B cell (primary cell): ENCODE data around the gene KCNJ12. TPM values are rescaled to one million over a fixed set of nuclear protein-coding genes. Genes with fewer than 3 reads are reported as not detected.

Experiments
- ATAC-seq: fragments of 200-7000 bp; cut with Tn5 transposase; one replicate; pipeline ENCODE4 v1.10.0; 2021; ENCODE audit warnings: low read depth, mild to moderate bottlenecking, moderate number of reproducible peaks, moderate library complexity
- CTCF ChIA-PET: fragments of 350-600 bp; sonication (Branson Sonifier 250); formaldehyde crosslinking; loops from one replicate; lab custom pipeline; 2021; ENCODE audit warnings: antibody characterized with exemption, inconsistent platforms; lab: Charles Lee
- POLR2A ChIA-PET: fragments of 350-600 bp; sonication (Branson Sonifier 250); formaldehyde crosslinking; loops from one replicate; lab custom pipeline; 2021; ENCODE audit warnings: antibody characterized with exemption; lab: Charles Lee
- DNase-seq: peaks from one replicate; pipeline ENCODE4 v3.0.0; 2013
- H2AFZ ChIP-seq: 2 replicates; pipeline ENCODE4 v1.6.1; 2012; ENCODE audit warnings: mild to moderate bottlenecking, low read depth, low read length; ENCODE audit not compliant: insufficient read depth, poor library complexity, severe bottlenecking
- H3K27ac ChIP-seq, 2 donors: 1 replicate in 1 of 2; 2 replicates in 1 of 2; pipeline ENCODE4 v1.5.1; 2012 to 2013; ENCODE audit warnings: low read length in 2 of 2, mild to moderate bottlenecking in 2 of 2, moderate library complexity in 1 of 2
- H3K27me3 ChIP-seq, 4 experiments: fragments of 200-600 bp in 1 of 4; sonication (generic) in 1 of 4; replicated peaks in 1 of 4; 1 replicate in 2 of 4; 2 replicates in 2 of 4; pipeline versions ENCODE4 v1.6.1 to v1.7.0; 2013 to 2016; ENCODE audit warnings: low read length in 3 of 4, mild to moderate bottlenecking in 2 of 4, mixed read lengths in 1 of 4, moderate library complexity in 1 of 4; ENCODE audit not compliant: insufficient read depth in 4 of 4, control insufficient read depth in 3 of 4; ENCODE audit errors: control extremely low read depth in 1 of 4
- H3K36me3 ChIP-seq, 2 experiments: replicated peaks in 1 of 2; 1 replicate in 1 of 2; 2 replicates in 1 of 2; pipeline versions ENCODE4 v1.6.1 to v1.7.1; 2013; ENCODE audit warnings: low read length in 1 of 2; ENCODE audit not compliant: insufficient read depth in 2 of 2, control insufficient read depth in 1 of 2; ENCODE audit errors: control extremely low read depth in 1 of 2, extremely low read depth in 1 of 2
- H3K4me1 ChIP-seq, 2 donors: fragments of 200-600 bp in 1 of 2; sonication (generic) in 1 of 2; 1 replicate in 1 of 2; 2 replicates in 1 of 2; pipeline versions ENCODE4 v1.5.1 to v1.6.1; 2013 to 2017; ENCODE audit warnings: low read length in 2 of 2; ENCODE audit not compliant: control insufficient read depth in 2 of 2, insufficient read depth in 2 of 2
- H3K4me2 ChIP-seq: replicated peaks from 2 replicates; pipeline ENCODE3; 2012; ENCODE audit warnings: mild to moderate bottlenecking, low read depth, low read length; ENCODE audit not compliant: poor library complexity, severe bottlenecking
- H3K4me3 ChIP-seq, 5 experiments: fragments of 200-600 bp in 1 of 5; sonication (generic) in 1 of 5; 1 replicate in 3 of 5; 2 replicates in 2 of 5; pipeline versions ENCODE4 v1.5.1 to v1.7.0; 2011 to 2016; ENCODE audit warnings: low read length in 4 of 5, mild to moderate bottlenecking in 4 of 5, low read depth in 2 of 5, control low read depth in 1 of 5, moderate library complexity in 1 of 5; ENCODE audit not compliant: insufficient read depth in 1 of 5; ENCODE audit errors: control extremely low read depth in 1 of 5, extremely low read depth in 1 of 5
- H3K79me2 ChIP-seq: fragments of 200-600 bp; sonication (generic); one replicate; pipeline ENCODE4 v1.6.0; 2016; ENCODE audit warnings: low read length; ENCODE audit not compliant: control insufficient read depth, insufficient read depth
- H3K9ac ChIP-seq: fragments of 200-600 bp; sonication (generic); 2 replicates; pipeline ENCODE4 v1.6.1; 2017; ENCODE audit warnings: mild to moderate bottlenecking, low read length, moderate library complexity
- H3K9me3 ChIP-seq, 3 donors: one replicate each; pipeline versions ENCODE4 v1.6.1 to v1.7.1; 2013; ENCODE audit warnings: low read length in 2 of 3; ENCODE audit not compliant: control insufficient read depth in 2 of 3, insufficient read depth in 1 of 3; ENCODE audit errors: control extremely low read depth in 1 of 3
- H4K20me1 ChIP-seq: 2 replicates; pipeline ENCODE4 v1.6.0; 2012; ENCODE audit warnings: mild to moderate bottlenecking, low read length; ENCODE audit not compliant: insufficient read depth, control insufficient read depth, poor library complexity, severe bottlenecking
- H3K27ac Mint-ChIP-seq: one replicate; pipeline ENCODE4 v1.8.0; 2021; ENCODE audit warnings: mixed read lengths
- H3K27me3 Mint-ChIP-seq: one replicate; pipeline ENCODE4 v1.8.0; 2021; ENCODE audit warnings: mixed read lengths
- H3K4me1 Mint-ChIP-seq: one replicate; pipeline ENCODE4 v1.8.0; 2021; ENCODE audit warnings: mixed read lengths
- H3K4me3 Mint-ChIP-seq: one replicate; pipeline ENCODE4 v1.8.0; 2021; ENCODE audit warnings: mixed read lengths
- H3K9me3 Mint-ChIP-seq: one replicate; pipeline ENCODE4 v1.8.0; 2022; ENCODE audit warnings: mixed read lengths; ENCODE audit not compliant: insufficient read depth
- CTCF ChIP-seq: fragments of 200-600 bp; IDR thresholded peaks from one replicate; pipeline ENCODE4 v1.8.0; 2022; ENCODE audit warnings: antibody characterized with exemption, mild to moderate bottlenecking
- EZH2 ChIP-seq: IDR thresholded peaks from 2 replicates; pipeline ENCODE4 v1.6.1; 2012; ENCODE audit warnings: borderline replicate concordance, low read depth, mild to moderate bottlenecking, moderate library complexity, low read length; ENCODE audit not compliant: insufficient read depth, poor library complexity, severe bottlenecking
- WGBS: methylation state at CpG from one replicate; pipeline ENCODE4 v1.1.5; 2013; ENCODE audit warnings: missing lambda C conversion rate; ENCODE audit not compliant: insufficient coverage; 5-methylcytosine and 5-hydroxymethylcytosine counted together
- intact Hi-C: fragments of 100-400 bp; cut with micrococcal nuclease; formaldehyde crosslinking; loops from one replicate; pipeline ENCODE4 v1.10.0; 2022
- polyA plus RNA-seq: library from polyadenylated mRNA; depleted of rRNA; stranded (reverse); fragments of >200 nt; gene quantifications from 2 replicates; pipeline ENCODE4 v1.2.3, GENCODE V29; 2012
- total RNA-seq, 2 donors: library from RNA; stranded (reverse); fragments of 120-200 nt in 1 of 2; gene quantifications; 1 replicate in 1 of 2; 2 replicates in 1 of 2; pipeline versions ENCODE4 v1.2.3 to v1.2.4, GENCODE V29; 2013 to 2022

Gene KCNJ12
- total and polyA plus RNA-seq, 2 donors (not counting 1 experiment from before 2014, with no cell fraction given) = not detected

- Histone ChIP-seq H3K4me3 (no peak overlapping the region), H3K4me2 (no peak overlapping the region), H3K36me3 (no peaks in the 10 kb centered on the region), H3K9ac (no peak overlapping the region), H3K79me2 (no peaks in the 10 kb centered on the region), H3K4me1 (no peaks in the 10 kb centered on the region), H4K20me1 (no peaks in the 10 kb centered on the region), H2AFZ (no peak overlapping the region), H3K27ac (no peak overlapping the region), H3K27me3 (peaks cover 0 to 3% (median 0%) of the 10 kb centered on the region in 4 experiments), H3K9me3 (peaks cover 0 to 7% (median 0%) of the 10 kb centered on the region in 3 donors)
- Mint-ChIP-seq H3K27me3 (peaks cover 6% of the 10 kb centered on the region), H3K4me3 (no peak overlapping the region), H3K4me1 (no peaks in the 10 kb centered on the region), H3K9me3 (no peaks in the 10 kb centered on the region), H3K27ac (no peak overlapping the region)
- ChIA-PET CTCF (no interaction called here), POLR2A (no interaction called here)
- no peak for DNase-seq
- 78% methylated on average over 10 of the region's 10 CpGs for WGBS
- TF ChIP-seq CTCF = no peak
- intact Hi-C loops = no loop called here
- ATAC-seq = no peak
Measured at GRCh38 chr17:21385281-21385845, 9.2 kb downstream of the KCNJ12 start.

DNA sequence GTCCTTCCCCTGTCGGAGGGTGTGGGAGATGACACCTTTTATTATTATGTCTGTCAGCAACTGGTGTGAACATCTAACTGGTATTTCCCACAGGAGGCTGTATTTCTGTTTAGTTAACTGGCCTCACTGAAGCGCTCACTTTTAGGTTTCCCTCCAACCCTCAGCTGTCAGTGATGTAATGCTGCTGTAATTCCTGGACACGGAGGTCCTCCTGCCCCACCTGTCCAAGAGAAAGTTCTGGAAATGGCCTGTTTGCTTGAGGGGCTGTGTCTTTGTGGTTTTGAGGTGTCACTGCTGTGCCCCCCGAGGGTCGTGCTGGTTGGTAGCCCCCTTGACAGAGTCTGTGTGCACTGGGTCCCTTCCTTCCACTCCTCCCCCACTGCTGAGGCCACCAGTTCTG, 11.5 kb downstream of the KCNJ12 start:
- H3K9me3 ChIP-seq = no peaks in the 10 kb centered on the region
- no peak overlapping the region for H3K4me3 ChIP-seq
- H3K27me3 ChIP-seq = peaks cover 0 to 3% (median 0%) of the 10 kb centered on the region in 4 experiments
- H3K27ac Mint-ChIP-seq = no peak overlapping the region
- CTCF ChIA-PET = no interaction called here
- no peaks in the 10 kb centered on the region for H3K36me3 ChIP-seq
- H4K20me1 ChIP-seq = no peaks in the 10 kb centered on the region
- H3K4me2 ChIP-seq = no peak overlapping the region
- H2AFZ ChIP-seq = no peak overlapping the region
- WGBS = no CpG with 5 or more reads among the region's 5 CpGs
- H3K4me1 ChIP-seq = no peaks in the 10 kb centered on the region
- peaks cover 15% of the 10 kb centered on the region for H3K27me3 Mint-ChIP-seq
- intact Hi-C loops = no loop called here
- H3K4me1 Mint-ChIP-seq = no peaks in the 10 kb centered on the region
- H3K9me3 Mint-ChIP-seq = no peaks in the 10 kb centered on the region
- TF ChIP-seq CTCF (no peak), EZH2 (no peak)
- H3K27ac ChIP-seq = no peak overlapping the region
- no peaks in the 10 kb centered on the region for H3K79me2 ChIP-seq
- DNase-seq (no peak), ATAC-seq (no peak)
- H3K4me3 Mint-ChIP-seq = no peak overlapping the region
- POLR2A ChIA-PET = no interaction called here
- H3K9ac ChIP-seq = no peak overlapping the region
